Prostate gland (tissue), 2 donors: ENCODE measurements around the gene SMARCA2. TPM values are rescaled to one million over a fixed set of nuclear protein-coding genes. Genes with fewer than 3 reads are reported as not detected.

Experiments used
- DNase-seq: peaks from one replicate; pipeline ENCODE4 v3.0.0-alpha.2; 2019; ENCODE audit warnings: low spot score
- H3K27ac ChIP-seq, 2 donors: fragments of 200-600 bp; sonication (generic); 2 replicates each; pipeline ENCODE4 v1.5.1; 2017 to 2019
- H3K27me3 ChIP-seq: fragments of 200-600 bp; sonication (generic); replicated peaks from 2 replicates; pipeline ENCODE4 v1.5.1; 2019; ENCODE audit not compliant: insufficient read depth
- H3K36me3 ChIP-seq, 2 donors: fragments of 200-600 bp; sonication (generic); 1 replicate in 1 of 2; 2 replicates in 1 of 2; pipeline versions ENCODE4 v1.5.1 to v1.8.1; 2017 to 2019
- H3K4me1 ChIP-seq: fragments of 200-600 bp; sonication (generic); replicated peaks from 2 replicates; pipeline ENCODE4 v1.5.1; 2019
- H3K4me3 ChIP-seq, 2 donors: fragments of 200-600 bp; sonication (generic); 2 replicates each; pipeline ENCODE4 v1.5.1; 2017 to 2019
- H3K9me3 ChIP-seq: fragments of 200-600 bp; sonication (generic); 2 replicates; pipeline ENCODE4 v1.5.1; 2017
- CTCF ChIP-seq, 4 experiments: fragments of 200-600 bp in 2 of 4; fragments of 450-650 bp in 2 of 4; sonication (generic) in 2 of 4; IDR thresholded peaks; 1 replicate in 3 of 4; 2 replicates in 1 of 4; pipeline ENCODE4 v1.5.1; 2016 to 2019; ENCODE audit warnings: antibody characterized with exemption in 4 of 4, mild to moderate bottlenecking in 2 of 4, moderate library complexity in 2 of 4
- POLR2A ChIP-seq: fragments of 450-650 bp; IDR thresholded peaks from one replicate; pipeline ENCODE4 v1.6.1; 2016; ENCODE audit warnings: antibody characterized with exemption, mild to moderate bottlenecking
- POLR2AphosphoS5 ChIP-seq: sonication (generic); formaldehyde crosslinking; IDR thresholded peaks from one replicate; pipeline ENCODE4 v1.6.1; 2017; ENCODE audit warnings: antibody characterized with exemption
- WGBS: methylation state at CpG from one replicate; pipeline ENCODE4 v1.1.5; 2018; 5-methylcytosine and 5-hydroxymethylcytosine counted together
- intact Hi-C: fragments of 100-400 bp; cut with DNase I; formaldehyde crosslinking; loops from one replicate; pipeline ENCODE4 v1.14.2; 2022
- small RNA-seq, 2 donors: library from RNA; depleted of rRNA; stranded (forward); fragments of <200 nt; gene quantifications; one replicate each; pipeline ENCODE3, GENCODE V24; 2016
- total RNA-seq, 2 donors: library from RNA; depleted of rRNA; stranded (reverse); fragments of >200 nt; gene quantifications; one replicate each; pipeline ENCODE4 v1.1.0, GENCODE V29; 2016

The SMARCA2 gene
- total RNA-seq, 2 donors from 2014 or later: 125 to 175 TPM

DNA sequence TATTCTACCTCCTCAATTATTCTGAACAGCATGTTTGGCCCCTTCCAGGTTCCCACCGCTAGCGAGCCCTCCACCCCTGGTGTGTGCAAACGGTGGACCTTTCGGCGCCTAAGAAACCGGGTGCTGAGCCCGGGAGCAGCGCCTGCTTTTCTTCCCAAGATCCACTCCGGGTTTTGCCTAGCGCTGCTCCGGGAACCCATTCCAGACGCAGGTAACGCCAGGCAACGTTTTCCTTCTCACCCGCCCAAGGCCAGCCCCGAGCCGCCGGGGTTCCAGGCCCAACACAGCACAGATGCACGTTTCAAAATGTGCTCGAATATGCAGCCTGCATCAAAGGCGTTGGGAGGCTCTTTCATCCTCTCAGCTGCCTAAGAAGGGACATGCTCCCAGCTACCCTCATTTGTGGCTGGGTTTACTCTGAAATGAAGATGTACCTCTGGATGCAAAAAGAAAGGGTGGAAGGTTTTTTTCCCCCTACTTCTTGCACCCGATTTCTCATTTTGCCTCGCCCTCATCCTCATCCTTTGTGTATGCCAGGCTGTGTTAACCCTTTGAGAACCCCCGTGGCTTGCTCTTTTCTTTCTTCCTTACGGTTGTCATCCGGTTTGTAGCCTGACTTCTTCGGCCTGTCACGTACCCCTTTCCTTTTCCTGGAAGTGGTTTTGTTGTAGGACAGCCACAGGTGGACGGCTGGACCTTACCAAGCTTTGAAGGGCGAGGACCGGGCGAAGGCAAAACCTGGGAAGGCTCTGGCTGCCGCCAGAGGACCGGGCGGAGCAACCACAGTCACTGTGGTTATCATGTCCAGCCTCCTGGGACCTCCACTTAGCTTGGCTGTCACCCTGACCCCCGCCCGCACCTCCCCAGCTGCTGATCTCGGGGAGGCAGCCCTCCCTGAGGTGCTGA is 226.9 kb downstream of the SMARCA2 start:
- DNase-seq: peak; percentile 76
- WGBS: under 1% methylated on average over 36 of the region's 38 CpGs
- intact Hi-C loops: loop anchor here (5.0 to 10.0 kb wide), 5 partner anchors 63 to 593 kb away; partner anchors contain the start of gene VLDLR
- Histone ChIP-seq H3K4me1 (no peaks in the 10 kb centered on the region), H3K4me3 (peak overlapping the region; percentile 32 to 37), H3K36me3 (no peaks in the 10 kb centered on the region), H3K27me3 (no peaks in the 10 kb centered on the region), H3K9me3 (no peaks in the 10 kb centered on the region), H3K27ac (peak overlapping the region; percentile 40 to 53)
- TF ChIP-seq POLR2A: no peak
- peak; percentile 85 for TF ChIP-seq POLR2AphosphoS5

- no peaks in the 10 kb centered on the region for H3K9me3 ChIP-seq
- TF ChIP-seq POLR2A (no peak), CTCF (IDR thresholded peaks at IDR 0.05) (no peak), POLR2AphosphoS5 (no peak)
- intact Hi-C loops: loop anchor here (5.0 to 10.0 kb wide), 5 partner anchors 62 to 592 kb away; partner anchors contain the start of gene VLDLR
- no peaks in the 10 kb centered on the region for H3K36me3 ChIP-seq
- peak overlapping the region; percentile 32 to 37 for H3K4me3 ChIP-seq
- H3K27me3 ChIP-seq: no peaks in the 10 kb centered on the region
- 39% methylated on average over 11 of the region's 11 CpGs for WGBS
- H3K4me1 ChIP-seq: no peaks in the 10 kb centered on the region
- no peak overlapping the region for H3K27ac ChIP-seq
- no peak for DNase-seq
Measured at GRCh38 chr9:2242831-2243330, 227.7 kb downstream of the SMARCA2 start.

Small RNA genes within 50 kb of the gene (small RNA-seq; reads per million reads assigned to genes)
- gene RN7SL592P (0 reads per million in 2 donors), gene RNU2-25P (0 reads per million in 2 donors)
